ENCODE measurements around the gene CORO1C. TPM values are rescaled to one million over a fixed set of nuclear protein-coding genes. Genes with fewer than 3 reads are reported as not detected.

Gene CORO1C
- total and polyA plus RNA-seq, 2 donors (not counting 3 experiments of a cell fraction or from before 2014, with no cell fraction given): 150 to 240 TPM

DNA sequence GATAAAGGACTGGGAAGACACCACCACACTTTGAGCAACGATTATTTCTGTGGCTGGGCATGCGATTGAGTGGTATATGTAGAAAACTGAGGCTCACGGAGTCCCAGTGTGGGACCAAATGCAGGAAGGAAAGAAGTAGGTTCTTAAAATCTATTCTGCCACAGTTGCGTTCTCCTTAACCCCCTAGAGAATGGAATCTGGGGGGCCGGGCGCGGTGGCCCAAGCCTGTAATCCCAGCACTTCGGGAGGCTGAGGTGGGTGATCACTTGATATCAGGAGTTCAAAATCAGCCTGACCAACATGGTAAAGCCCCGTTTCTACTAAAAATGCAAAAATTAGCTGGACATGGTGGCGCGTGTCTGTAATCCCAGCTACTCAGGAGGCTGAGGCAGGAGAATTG is 29.9 kb upstream of the CORO1C start:
- BruUV-seq (replicated peaks): no TSS peak
- ChIA-PET CTCF (interaction anchor here (1.0 to 1.6 kb wide), 4 partner anchors 13 to 142 kb away, joined by 3 read pairs; no protein-coding TSS in a partner anchor), POLR2A (no interaction called here)
- Histone ChIP-seq H3K9me3 (replicated peaks; ENCODE audit: control insufficient read depth, insufficient read depth, low read length) (no peaks in the 10 kb centered on the region), H3K27me3 (ENCODE audit: control insufficient read depth in 2 of 2, insufficient read depth in 2 of 2, low read length in 2 of 2) (no peaks in the 10 kb centered on the region), H3K4me2 (ENCODE audit: insufficient read depth, low read length) (no peak overlapping the region), H3K9me1 (replicated peaks; ENCODE audit: control insufficient read depth, extremely low read depth, insufficient read depth, low read length) (no peaks in the 10 kb centered on the region), H3K4me1 (ENCODE audit: control insufficient read depth, extremely low read depth, insufficient read depth, low read length) (no peaks in the 10 kb centered on the region), H4K20me1 (replicated peaks; ENCODE audit: control insufficient read depth, extremely low read depth, insufficient read depth, low read length) (no peaks in the 10 kb centered on the region), H3K9ac (replicated peaks; ENCODE audit: extremely low read depth, insufficient read depth, low read length) (no peak overlapping the region), H3K4me3 (replicated peaks in 1 of 3; ENCODE audit: insufficient read depth in 1 of 3, low read depth in 1 of 3, low read length in 3 of 3) (no peak overlapping the region), H3K79me2 (ENCODE audit: control insufficient read depth, insufficient read depth, low read length) (no peaks in the 10 kb centered on the region), H2AFZ (ENCODE audit: low read depth, low read length) (no peak overlapping the region), H3K27ac (ENCODE audit: insufficient read depth, low read depth, low read length) (no peak overlapping the region), H3K36me3 (ENCODE audit: control insufficient read depth in 2 of 2, extremely low read depth in 1 of 2, insufficient read depth in 2 of 2, low read length in 2 of 2) (no peaks in the 10 kb centered on the region)
- peak; percentile 63 for FAIRE-seq
- TF ChIP-seq JUN (IDR thresholded peaks at IDR 0.05; ENCODE audit: borderline replicate concordance, insufficient read depth, insufficient read length, low read depth) (no peak), EZH2 (IDR thresholded peaks at IDR 0.05; ENCODE audit: borderline replicate concordance, low read depth, low read length, severe bottlenecking) (no peak), MYC (IDR thresholded peaks at IDR 0.05; ENCODE audit: low read depth, low read length) (no peak), POLR2AphosphoS5 (IDR thresholded peaks at IDR 0.05; ENCODE audit: insufficient read depth, low read depth, low read length) (no peak), GATA2 (IDR thresholded peaks at IDR 0.05; ENCODE audit: insufficient read depth, insufficient read length, low read depth, low read length) (no peak), POLR2A (IDR thresholded peaks at IDR 0.05; ENCODE audit: low read depth, low read length) (no peak), FOS (IDR thresholded peaks at IDR 0.05; ENCODE audit: borderline replicate concordance, insufficient read depth, low read length) (no peak)
- TF ChIP-seq, protein P1, sequence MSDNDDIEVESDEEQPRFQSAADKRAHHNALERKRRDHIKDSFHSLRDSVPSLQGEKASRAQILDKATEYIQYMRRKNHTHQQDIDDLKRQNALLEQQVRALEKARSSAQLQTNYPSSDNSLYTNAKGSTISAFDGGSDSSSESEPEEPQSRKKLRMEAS (IDR thresholded peaks at IDR 0.05; ENCODE audit: insufficient read depth, insufficient read length): no peak
- TF ChIP-seq, protein P2, sequence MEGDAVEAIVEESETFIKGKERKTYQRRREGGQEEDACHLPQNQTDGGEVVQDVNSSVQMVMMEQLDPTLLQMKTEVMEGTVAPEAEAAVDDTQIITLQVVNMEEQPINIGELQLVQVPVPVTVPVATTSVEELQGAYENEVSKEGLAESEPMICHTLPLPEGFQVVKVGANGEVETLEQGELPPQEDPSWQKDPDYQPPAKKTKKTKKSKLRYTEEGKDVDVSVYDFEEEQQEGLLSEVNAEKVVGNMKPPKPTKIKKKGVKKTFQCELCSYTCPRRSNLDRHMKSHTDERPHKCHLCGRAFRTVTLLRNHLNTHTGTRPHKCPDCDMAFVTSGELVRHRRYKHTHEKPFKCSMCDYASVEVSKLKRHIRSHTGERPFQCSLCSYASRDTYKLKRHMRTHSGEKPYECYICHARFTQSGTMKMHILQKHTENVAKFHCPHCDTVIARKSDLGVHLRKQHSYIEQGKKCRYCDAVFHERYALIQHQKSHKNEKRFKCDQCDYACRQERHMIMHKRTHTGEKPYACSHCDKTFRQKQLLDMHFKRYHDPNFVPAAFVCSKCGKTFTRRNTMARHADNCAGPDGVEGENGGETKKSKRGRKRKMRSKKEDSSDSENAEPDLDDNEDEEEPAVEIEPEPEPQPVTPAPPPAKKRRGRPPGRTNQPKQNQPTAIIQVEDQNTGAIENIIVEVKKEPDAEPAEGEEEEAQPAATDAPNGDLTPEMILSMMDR (IDR thresholded peaks at IDR 0.05; ENCODE audit: extremely low read depth in 1 of 2, insufficient read depth in 1 of 2, low read depth in 1 of 2, low read length in 2 of 2): no peak
- intact Hi-C loops (cut with micrococcal nuclease) (no loop called here), dilution Hi-C loops (cut with MboI; ENCODE audit: extremely low pct_ligation_motif_present, low sequenced_read_pairs) (no loop called here)
- no peak for DNase-seq (ENCODE audit: low read depth, low spot score)

Data from endothelial cell of umbilical vein (primary cell).